ENCODE results near the gene MMP24. TPM values are rescaled to one million over a fixed set of nuclear protein-coding genes. Genes with fewer than 3 reads are reported as not detected.

Gene MMP24
- total RNA-seq, 1 experiment from 2014 or later = 7.1 TPM

DNA sequence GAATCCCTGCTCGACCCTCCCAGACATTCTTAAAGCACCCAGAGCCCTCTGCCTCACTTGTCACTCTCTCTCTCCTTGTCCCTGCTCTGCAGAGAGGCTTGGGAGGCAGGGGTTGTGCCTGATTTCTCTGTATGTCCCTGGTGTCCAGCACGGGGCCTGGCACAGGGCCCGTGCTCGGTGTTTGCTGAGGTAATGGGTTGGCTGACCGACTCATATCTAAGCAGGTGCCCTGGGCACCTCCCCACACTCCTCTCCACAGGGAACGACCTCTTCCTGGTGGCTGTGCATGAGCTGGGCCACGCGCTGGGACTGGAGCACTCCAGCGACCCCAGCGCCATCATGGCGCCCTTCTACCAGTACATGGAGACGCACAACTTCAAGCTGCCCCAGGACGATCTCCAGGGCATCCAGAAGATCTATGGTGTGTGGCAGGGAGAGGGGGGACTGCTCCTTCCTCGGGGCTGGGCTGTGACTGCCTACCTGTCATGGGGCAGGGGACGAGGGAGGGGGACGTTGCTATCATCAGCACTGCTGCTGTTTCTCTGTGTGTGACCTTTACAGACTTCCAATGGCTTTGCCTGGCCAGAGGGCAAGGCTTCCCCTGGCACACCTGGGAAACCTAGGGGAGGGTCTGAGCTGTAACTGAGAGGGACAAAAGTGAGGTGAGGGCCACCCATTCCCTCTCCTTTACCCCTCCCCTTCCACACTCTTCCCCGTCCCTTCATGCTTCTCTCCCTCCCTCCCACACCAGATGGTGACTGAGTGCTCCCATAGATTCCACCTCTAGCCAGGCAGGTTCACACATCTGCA, 37.2 kb downstream of the MMP24 start:
- H3K27ac ChIP-seq (ENCODE audit: low read length) = peak overlapping the region; percentile 51; the same call in 1 of the 2 replicates
- no peaks in the 10 kb centered on the region for H3K27me3 ChIP-seq (ENCODE audit: control insufficient read depth, insufficient read depth, low read length)
- BruUV-seq (replicated peaks) = no TSS peak
- H3K36me3 ChIP-seq (ENCODE audit: control insufficient read depth, insufficient read depth, low read length) = no peaks in the 10 kb centered on the region
- no peak overlapping the region for H3K4me3 ChIP-seq (ENCODE audit: low read depth in 2 of 2, low read length in 2 of 2)
- ATAC-seq (peak; percentile 39), DNase-seq (ENCODE audit: low read depth, low spot score) (no peak)
- in situ Hi-C loops (cut with HindIII; ENCODE audit: low pct_unique_long_range_greater_than_20kb, low sequenced_read_pairs) (no loop called here), intact Hi-C loops (cut with micrococcal nuclease; ENCODE audit: unreplicated experiment) (loop anchor here (10.0 kb wide), 1 partner anchor 49 kb away; no protein-coding TSS in a partner anchor)
- TF ChIP-seq TCF7L2 (IDR thresholded peaks at IDR 0.05; ENCODE audit: low read depth, low read length) (no peak), SIN3A (IDR thresholded peaks at IDR 0.05; ENCODE audit: borderline replicate concordance, insufficient read depth, low read depth, low read length) (no peak), POLR2AphosphoS5 (IDR thresholded peaks at IDR 0.05; ENCODE audit: low read depth, low read length) (no peak), REST (IDR thresholded peaks at IDR 0.05; ENCODE audit: insufficient read depth in 1 of 2, low read depth in 2 of 2, low read length in 1 of 2) (no peak)
- TF ChIP-seq, protein P1, sequence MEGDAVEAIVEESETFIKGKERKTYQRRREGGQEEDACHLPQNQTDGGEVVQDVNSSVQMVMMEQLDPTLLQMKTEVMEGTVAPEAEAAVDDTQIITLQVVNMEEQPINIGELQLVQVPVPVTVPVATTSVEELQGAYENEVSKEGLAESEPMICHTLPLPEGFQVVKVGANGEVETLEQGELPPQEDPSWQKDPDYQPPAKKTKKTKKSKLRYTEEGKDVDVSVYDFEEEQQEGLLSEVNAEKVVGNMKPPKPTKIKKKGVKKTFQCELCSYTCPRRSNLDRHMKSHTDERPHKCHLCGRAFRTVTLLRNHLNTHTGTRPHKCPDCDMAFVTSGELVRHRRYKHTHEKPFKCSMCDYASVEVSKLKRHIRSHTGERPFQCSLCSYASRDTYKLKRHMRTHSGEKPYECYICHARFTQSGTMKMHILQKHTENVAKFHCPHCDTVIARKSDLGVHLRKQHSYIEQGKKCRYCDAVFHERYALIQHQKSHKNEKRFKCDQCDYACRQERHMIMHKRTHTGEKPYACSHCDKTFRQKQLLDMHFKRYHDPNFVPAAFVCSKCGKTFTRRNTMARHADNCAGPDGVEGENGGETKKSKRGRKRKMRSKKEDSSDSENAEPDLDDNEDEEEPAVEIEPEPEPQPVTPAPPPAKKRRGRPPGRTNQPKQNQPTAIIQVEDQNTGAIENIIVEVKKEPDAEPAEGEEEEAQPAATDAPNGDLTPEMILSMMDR (IDR thresholded peaks at IDR 0.05) = no peak
- no peaks in the 10 kb centered on the region for H3K9me3 ChIP-seq (ENCODE audit: control insufficient read depth, insufficient read depth, low read depth, low read length)
- POLR2A ChIA-PET = interaction anchor here (0.6 kb wide), 1 partner anchor 36 kb away, joined by 7 read pairs; no protein-coding TSS in a partner anchor
- H3K4me1 ChIP-seq (ENCODE audit: control insufficient read depth, insufficient read depth, low read length) = peaks cover 6% of the 10 kb centered on the region
- CTCF ChIA-PET = interaction anchor here (0.6 to 1.3 kb wide), 2 partner anchors 14 to 119 kb away, joined by 3 to 5 read pairs; partner anchors contain the start of gene MMP24OS

DNA sequence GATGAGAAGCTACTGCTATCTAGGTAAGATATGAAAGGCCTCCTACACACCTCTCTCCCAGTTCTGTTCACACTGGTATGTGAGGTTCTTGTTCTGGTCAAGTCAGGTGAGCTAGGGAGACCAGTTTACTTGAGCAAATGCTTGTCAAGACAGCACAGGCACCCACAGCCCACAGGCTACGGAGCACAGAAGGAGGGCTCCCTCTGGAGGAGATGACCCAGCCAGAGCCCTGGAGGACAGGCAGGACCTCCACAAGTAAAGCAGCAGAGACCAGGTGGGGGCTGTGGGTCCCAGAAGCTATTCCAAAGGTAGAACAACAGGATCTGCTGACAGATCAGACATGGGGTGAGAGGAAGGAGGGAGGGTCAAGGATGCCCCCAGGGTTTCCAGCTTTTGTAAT, 38.3 kb downstream of the MMP24 start:
- peaks cover 6% of the 10 kb centered on the region for H3K4me1 ChIP-seq (ENCODE audit: control insufficient read depth, insufficient read depth, low read length)
- H3K36me3 ChIP-seq (ENCODE audit: control insufficient read depth, insufficient read depth, low read length) = no peaks in the 10 kb centered on the region
- no peak for TF ChIP-seq POLR2AphosphoS5 (IDR thresholded peaks at IDR 0.05; ENCODE audit: low read depth, low read length)
- no peak for TF ChIP-seq SIN3A (IDR thresholded peaks at IDR 0.05; ENCODE audit: borderline replicate concordance, insufficient read depth, low read depth, low read length)
- TF ChIP-seq, protein P1 (IDR thresholded peaks at IDR 0.05) = no peak
- TF ChIP-seq REST (IDR thresholded peaks at IDR 0.05; ENCODE audit: insufficient read depth in 1 of 2, low read depth in 2 of 2, low read length in 1 of 2) = no peak
- TF ChIP-seq TCF7L2 (IDR thresholded peaks at IDR 0.05; ENCODE audit: low read depth, low read length) = no peak
- H3K4me3 ChIP-seq (ENCODE audit: low read depth in 2 of 2, low read length in 2 of 2) = no peak overlapping the region
- no TSS peak for BruUV-seq (replicated peaks)
- H3K27me3 ChIP-seq (ENCODE audit: control insufficient read depth, insufficient read depth, low read length) = no peaks in the 10 kb centered on the region
- intact Hi-C loops (cut with micrococcal nuclease; ENCODE audit: unreplicated experiment) = loop anchor here (5.0 to 10.0 kb wide), 3 partner anchors 50 to 432 kb away; partner anchors contain the start of gene EDEM2
- no peaks in the 10 kb centered on the region for H3K9me3 ChIP-seq (ENCODE audit: control insufficient read depth, insufficient read depth, low read depth, low read length)
- ATAC-seq (peak; percentile 56), DNase-seq (ENCODE audit: low read depth, low spot score) (no peak)
- in situ Hi-C loops (cut with HindIII; ENCODE audit: low pct_unique_long_range_greater_than_20kb, low sequenced_read_pairs) = no loop called here
- ChIA-PET POLR2A (interaction anchor here (0.6 to 0.7 kb wide), 2 partner anchors 11 to 666 kb away, joined by 8 to 19 read pairs; no protein-coding TSS in a partner anchor), CTCF (interaction anchor here (0.6 to 1.3 kb wide), 2 partner anchors 120 to 354 kb away, joined by 3 to 5 read pairs; no protein-coding TSS in a partner anchor)
- H3K27ac ChIP-seq (ENCODE audit: low read length) = no peak overlapping the region

Measured in Panc1 (cell line).